Fibroblast of lung (primary cell): ENCODE measurements around the gene RGS7. TPM values are rescaled to one million over a fixed set of nuclear protein-coding genes. Genes with fewer than 3 reads are reported as not detected.

Source experiments
- DNase-seq, 2 donors: peaks; one replicate each; pipeline versions ENCODE4 v3.0.0 to v3.0.0-alpha.2; 2010; ENCODE audit warnings: low read depth in 2 of 2
- H2AFZ ChIP-seq: 2 replicates; pipeline ENCODE4 v1.5.1; 2012; ENCODE audit warnings: low read length, control low read depth, inconsistent platforms
- H3K27ac ChIP-seq: 2 replicates; pipeline ENCODE4 v1.5.1; 2011; ENCODE audit warnings: low read length, control low read depth; ENCODE audit not compliant: insufficient read depth
- H3K27me3 ChIP-seq: 2 replicates; pipeline ENCODE4 v1.5.1; 2011; ENCODE audit warnings: mild to moderate bottlenecking, low read length; ENCODE audit not compliant: control insufficient read depth, insufficient read depth
- H3K36me3 ChIP-seq: 2 replicates; pipeline ENCODE4 v1.5.1; 2011; ENCODE audit warnings: low read length; ENCODE audit not compliant: control insufficient read depth, insufficient read depth
- H3K4me1 ChIP-seq: 2 replicates; pipeline ENCODE4 v1.5.1; 2011; ENCODE audit warnings: low read length; ENCODE audit not compliant: control insufficient read depth, insufficient read depth; ENCODE audit errors: extremely low read depth
- H3K4me2 ChIP-seq: 2 replicates; pipeline ENCODE4 v1.5.1; 2011; ENCODE audit warnings: low read length, control low read depth; ENCODE audit not compliant: insufficient read depth; ENCODE audit errors: extremely low read depth
- H3K4me3 ChIP-seq, 4 experiments: fragments of 200-600 bp in 1 of 4; sonication (generic) in 1 of 4; replicated peaks in 1 of 4; 2 replicates each; pipeline ENCODE4 v1.5.1; 2011 to 2016; ENCODE audit warnings: low read length in 4 of 4, low read depth in 3 of 4, mild to moderate bottlenecking in 3 of 4, control low read depth in 2 of 4, inconsistent platforms in 1 of 4, mixed read lengths in 1 of 4; ENCODE audit not compliant: insufficient read depth in 1 of 4; ENCODE audit errors: control extremely low read depth in 1 of 4
- H3K79me2 ChIP-seq: 2 replicates; pipeline ENCODE4 v1.5.1; 2012; ENCODE audit warnings: mild to moderate bottlenecking, low read length, inconsistent platforms; ENCODE audit not compliant: control insufficient read depth, insufficient read depth
- H3K9ac ChIP-seq: 2 replicates; pipeline ENCODE4 v1.5.1; 2011; ENCODE audit warnings: mild to moderate bottlenecking, low read length, control low read depth; ENCODE audit not compliant: insufficient read depth
- H3K9me3 ChIP-seq: 2 replicates; pipeline ENCODE4 v1.5.1; 2012; ENCODE audit warnings: low read depth, low read length; ENCODE audit not compliant: control insufficient read depth, insufficient read depth
- H4K20me1 ChIP-seq: 2 replicates; pipeline ENCODE4 v1.5.1; 2011; ENCODE audit warnings: low read length; ENCODE audit not compliant: control insufficient read depth, insufficient read depth; ENCODE audit errors: extremely low read depth
- EZH2 ChIP-seq: IDR thresholded peaks from 2 replicates; pipeline ENCODE4 v1.5.1; 2012; ENCODE audit warnings: low read length, control low read depth, mild to moderate bottlenecking; ENCODE audit errors: missing control alignments
- polyA plus RNA-seq, 2 donors: library from polyadenylated mRNA; depleted of rRNA in 1 of 2; stranded (reverse) in 1 of 2; unstranded in 1 of 2; fragments of >200 nt; gene quantifications; 2 replicates each; pipeline ENCODE4 v1.2.1, GENCODE V29; 2011 to 2012; ENCODE audit warnings: missing spikeins in 1 of 2
- total RNA-seq: library from RNA; depleted of rRNA; stranded (reverse); fragments of >200 nt; gene quantifications from 2 replicates; pipeline ENCODE4 v1.2.1, GENCODE V29; 2014
- TF ChIP-seq, protein P1 (sequence below), 2 donors: IDR thresholded peaks in 1 of 2; conservative IDR thresholded peaks in 1 of 2; 1 replicate in 1 of 2; 2 replicates in 1 of 2; pipeline ENCODE4 v1.5.1; 2011 to 2012; ENCODE audit warnings: low read length in 2 of 2, control low read depth in 1 of 2, inconsistent platforms in 1 of 2, low read depth in 1 of 2, mild to moderate bottlenecking in 1 of 2

Gene RGS7
- total and polyA plus RNA-seq, 2 donors (not counting 1 experiment from before 2014, with no cell fraction given) = 3.6 to 4.2 TPM

- no peaks in the 10 kb centered on the region for H4K20me1 ChIP-seq
- no peak overlapping the region for H3K9ac ChIP-seq
- peaks cover 4% of the 10 kb centered on the region for H3K27me3 ChIP-seq
- H3K4me3 ChIP-seq = no peak overlapping the region
- no peaks in the 10 kb centered on the region for H3K36me3 ChIP-seq
- no peak overlapping the region for H2AFZ ChIP-seq
- H3K27ac ChIP-seq = no peak overlapping the region
- H3K9me3 ChIP-seq = no peaks in the 10 kb centered on the region
- DNase-seq = peak in 1 of 2 donors; percentile 8
- no peaks in the 10 kb centered on the region for H3K79me2 ChIP-seq
- H3K4me2 ChIP-seq = no peak overlapping the region
- TF ChIP-seq, protein P1, sequence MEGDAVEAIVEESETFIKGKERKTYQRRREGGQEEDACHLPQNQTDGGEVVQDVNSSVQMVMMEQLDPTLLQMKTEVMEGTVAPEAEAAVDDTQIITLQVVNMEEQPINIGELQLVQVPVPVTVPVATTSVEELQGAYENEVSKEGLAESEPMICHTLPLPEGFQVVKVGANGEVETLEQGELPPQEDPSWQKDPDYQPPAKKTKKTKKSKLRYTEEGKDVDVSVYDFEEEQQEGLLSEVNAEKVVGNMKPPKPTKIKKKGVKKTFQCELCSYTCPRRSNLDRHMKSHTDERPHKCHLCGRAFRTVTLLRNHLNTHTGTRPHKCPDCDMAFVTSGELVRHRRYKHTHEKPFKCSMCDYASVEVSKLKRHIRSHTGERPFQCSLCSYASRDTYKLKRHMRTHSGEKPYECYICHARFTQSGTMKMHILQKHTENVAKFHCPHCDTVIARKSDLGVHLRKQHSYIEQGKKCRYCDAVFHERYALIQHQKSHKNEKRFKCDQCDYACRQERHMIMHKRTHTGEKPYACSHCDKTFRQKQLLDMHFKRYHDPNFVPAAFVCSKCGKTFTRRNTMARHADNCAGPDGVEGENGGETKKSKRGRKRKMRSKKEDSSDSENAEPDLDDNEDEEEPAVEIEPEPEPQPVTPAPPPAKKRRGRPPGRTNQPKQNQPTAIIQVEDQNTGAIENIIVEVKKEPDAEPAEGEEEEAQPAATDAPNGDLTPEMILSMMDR (conservative IDR thresholded peaks at IDR 0.05 in 1 of 2, IDR thresholded peaks at IDR 0.05 in 1 of 2; ENCODE audit: low read depth in 1 of 2, low read length in 2 of 2) = no peak
- TF ChIP-seq EZH2 = no peak
- H3K4me1 ChIP-seq = no peaks in the 10 kb centered on the region
Observed at GRCh38 chr1:241375886-241376285, 18.9 kb upstream of the RGS7 start.

DNA sequence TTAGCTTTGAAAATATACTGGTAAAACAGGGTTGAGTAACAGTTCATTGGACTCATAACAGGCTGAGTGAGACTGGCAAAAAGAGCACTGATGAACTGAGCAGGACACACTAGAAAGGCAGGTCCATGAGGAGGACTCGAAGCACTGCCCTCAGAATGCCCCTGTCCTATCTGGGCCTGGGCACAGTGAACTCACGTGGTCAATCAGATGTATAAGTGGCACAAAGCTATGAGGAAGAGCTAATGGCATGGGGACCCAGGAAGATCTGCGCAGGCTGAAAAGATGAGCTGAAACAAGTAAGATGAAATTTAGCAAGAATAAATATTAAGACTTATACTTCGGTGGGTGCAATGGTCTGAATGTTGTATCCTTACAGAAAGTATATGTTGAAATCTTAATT, 9.2 kb upstream of the RGS7 start:
- H3K9ac ChIP-seq = no peak overlapping the region
- H3K4me3 ChIP-seq = no peak overlapping the region
- no peak overlapping the region for H3K27ac ChIP-seq
- no peaks in the 10 kb centered on the region for H3K36me3 ChIP-seq
- peaks cover 4% of the 10 kb centered on the region for H3K27me3 ChIP-seq
- no peak for DNase-seq
- no peaks in the 10 kb centered on the region for H4K20me1 ChIP-seq
- TF ChIP-seq, protein P1 (conservative IDR thresholded peaks at IDR 0.05 in 1 of 2, IDR thresholded peaks at IDR 0.05 in 1 of 2; ENCODE audit: low read depth in 1 of 2, low read length in 2 of 2) = no peak
- TF ChIP-seq EZH2 = no peak
- H3K4me2 ChIP-seq = no peak overlapping the region
- H3K79me2 ChIP-seq = no peaks in the 10 kb centered on the region
- no peaks in the 10 kb centered on the region for H3K4me1 ChIP-seq
- no peak overlapping the region for H2AFZ ChIP-seq
- H3K9me3 ChIP-seq = no peaks in the 10 kb centered on the region

GRCh38 chr1:241362350-241362749, 5.3 kb upstream of the RGS7 start:
- Histone ChIP-seq H3K4me1 (no peaks in the 10 kb centered on the region), H4K20me1 (no peaks in the 10 kb centered on the region), H3K4me2 (no peak overlapping the region), H2AFZ (no peak overlapping the region), H3K27me3 (no peaks in the 10 kb centered on the region), H3K27ac (no peak overlapping the region), H3K79me2 (no peaks in the 10 kb centered on the region), H3K4me3 (no peak overlapping the region), H3K36me3 (no peaks in the 10 kb centered on the region), H3K9ac (no peak overlapping the region), H3K9me3 (no peaks in the 10 kb centered on the region)
- TF ChIP-seq EZH2 = no peak
- TF ChIP-seq, protein P1 (conservative IDR thresholded peaks at IDR 0.05 in 1 of 2, IDR thresholded peaks at IDR 0.05 in 1 of 2; ENCODE audit: low read depth in 1 of 2, low read length in 2 of 2) = no peak
- DNase-seq = no peak
